Measurements from ENCODE around the gene CYB561A3.

Gene CYB561A3

DNA sequence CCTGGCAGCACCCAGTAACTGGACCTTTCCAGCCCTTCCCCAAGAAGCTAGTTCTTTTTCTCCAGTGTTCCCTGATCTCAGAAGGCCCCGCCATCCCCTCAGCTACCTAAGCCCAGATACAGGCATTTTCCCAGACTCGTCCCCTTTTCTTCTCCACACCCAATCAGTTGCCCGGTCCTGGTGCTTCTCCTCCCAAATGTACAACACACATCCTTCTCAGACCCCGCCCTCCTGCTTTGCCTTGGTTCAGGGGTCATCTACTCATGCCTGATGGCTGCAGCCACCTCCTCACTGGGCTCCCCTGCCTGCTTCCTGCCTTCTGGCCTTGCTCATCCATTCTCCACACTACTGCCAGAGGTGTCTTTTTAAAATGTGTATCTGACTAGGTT lies 22.2 kb downstream of the CYB561A3 start:
- no peak for ATAC-seq
- TF ChIP-seq, protein P1, sequence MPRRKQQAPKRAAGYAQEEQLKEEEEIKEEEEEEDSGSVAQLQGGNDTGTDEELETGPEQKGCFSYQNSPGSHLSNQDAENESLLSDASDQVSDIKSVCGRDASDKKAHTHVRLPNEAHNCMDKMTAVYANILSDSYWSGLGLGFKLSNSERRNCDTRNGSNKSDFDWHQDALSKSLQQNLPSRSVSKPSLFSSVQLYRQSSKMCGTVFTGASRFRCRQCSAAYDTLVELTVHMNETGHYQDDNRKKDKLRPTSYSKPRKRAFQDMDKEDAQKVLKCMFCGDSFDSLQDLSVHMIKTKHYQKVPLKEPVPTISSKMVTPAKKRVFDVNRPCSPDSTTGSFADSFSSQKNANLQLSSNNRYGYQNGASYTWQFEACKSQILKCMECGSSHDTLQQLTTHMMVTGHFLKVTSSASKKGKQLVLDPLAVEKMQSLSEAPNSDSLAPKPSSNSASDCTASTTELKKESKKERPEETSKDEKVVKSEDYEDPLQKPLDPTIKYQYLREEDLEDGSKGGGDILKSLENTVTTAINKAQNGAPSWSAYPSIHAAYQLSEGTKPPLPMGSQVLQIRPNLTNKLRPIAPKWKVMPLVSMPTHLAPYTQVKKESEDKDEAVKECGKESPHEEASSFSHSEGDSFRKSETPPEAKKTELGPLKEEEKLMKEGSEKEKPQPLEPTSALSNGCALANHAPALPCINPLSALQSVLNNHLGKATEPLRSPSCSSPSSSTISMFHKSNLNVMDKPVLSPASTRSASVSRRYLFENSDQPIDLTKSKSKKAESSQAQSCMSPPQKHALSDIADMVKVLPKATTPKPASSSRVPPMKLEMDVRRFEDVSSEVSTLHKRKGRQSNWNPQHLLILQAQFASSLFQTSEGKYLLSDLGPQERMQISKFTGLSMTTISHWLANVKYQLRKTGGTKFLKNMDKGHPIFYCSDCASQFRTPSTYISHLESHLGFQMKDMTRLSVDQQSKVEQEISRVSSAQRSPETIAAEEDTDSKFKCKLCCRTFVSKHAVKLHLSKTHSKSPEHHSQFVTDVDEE (CRISPR knock-in tag; IDR thresholded peaks at IDR 0.05), result no peak
- TF ChIP-seq ZFP3 (CRISPR knock-in tag; IDR thresholded peaks at IDR 0.05), result no peak
- TF ChIP-seq BACH2 (CRISPR knock-in tag; IDR thresholded peaks at IDR 0.05; ENCODE audit: borderline replicate concordance), result no peak
- no peak for TF ChIP-seq TOX (CRISPR knock-in tag; IDR thresholded peaks at IDR 0.05; ENCODE audit: borderline replicate concordance)

DNA sequence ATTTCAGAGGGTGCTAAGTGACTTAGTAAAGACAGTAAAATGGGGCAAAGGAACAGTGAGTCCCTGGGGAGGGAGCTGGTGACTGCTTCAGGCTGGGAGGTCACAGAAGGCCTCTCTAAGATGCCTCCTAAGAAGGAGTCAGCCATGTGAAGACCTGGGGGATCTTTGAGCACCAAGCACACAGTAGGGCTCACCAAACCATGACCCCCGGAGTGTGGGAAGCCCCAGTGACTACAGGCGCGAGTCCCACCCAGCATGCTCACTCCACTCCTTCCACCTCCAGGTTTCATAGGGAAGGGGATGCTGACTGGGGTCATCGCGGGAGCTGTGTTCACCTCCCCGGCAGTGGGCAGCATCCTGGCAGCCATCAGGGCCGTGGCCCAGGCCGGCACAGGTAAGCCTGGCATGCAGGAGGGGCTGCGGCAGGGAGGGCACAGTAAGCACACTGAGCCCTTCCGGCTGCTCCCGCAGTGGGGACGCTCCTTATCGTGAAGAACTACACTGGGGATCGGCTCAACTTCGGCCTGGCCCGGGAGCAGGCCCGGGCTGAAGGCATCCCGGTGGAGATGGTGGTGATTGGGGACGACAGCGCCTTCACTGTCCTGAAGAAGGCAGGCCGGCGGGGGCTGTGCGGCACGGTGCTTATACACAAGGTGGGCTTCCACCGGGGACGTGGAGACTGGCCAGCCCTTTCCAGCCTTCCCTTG lies 22.7 kb downstream of the CYB561A3 start:
- TF ChIP-seq, protein P2, sequence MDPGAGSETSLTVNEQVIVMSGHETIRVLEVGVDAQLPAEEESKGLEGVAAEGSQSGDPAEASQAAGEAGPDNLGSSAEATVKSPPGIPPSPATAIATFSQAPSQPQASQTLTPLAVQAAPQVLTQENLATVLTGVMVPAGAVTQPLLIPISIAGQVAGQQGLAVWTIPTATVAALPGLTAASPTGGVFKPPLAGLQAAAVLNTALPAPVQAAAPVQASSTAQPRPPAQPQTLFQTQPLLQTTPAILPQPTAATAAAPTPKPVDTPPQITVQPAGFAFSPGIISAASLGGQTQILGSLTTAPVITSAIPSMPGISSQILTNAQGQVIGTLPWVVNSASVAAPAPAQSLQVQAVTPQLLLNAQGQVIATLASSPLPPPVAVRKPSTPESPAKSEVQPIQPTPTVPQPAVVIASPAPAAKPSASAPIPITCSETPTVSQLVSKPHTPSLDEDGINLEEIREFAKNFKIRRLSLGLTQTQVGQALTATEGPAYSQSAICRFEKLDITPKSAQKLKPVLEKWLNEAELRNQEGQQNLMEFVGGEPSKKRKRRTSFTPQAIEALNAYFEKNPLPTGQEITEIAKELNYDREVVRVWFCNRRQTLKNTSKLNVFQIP (CRISPR knock-in tag; IDR thresholded peaks at IDR 0.05; ENCODE audit: borderline replicate concordance, low read depth), result no peak
- TF ChIP-seq, protein P1 (CRISPR knock-in tag; IDR thresholded peaks at IDR 0.05), result no peak
- TF ChIP-seq ISL1 (CRISPR knock-in tag; IDR thresholded peaks at IDR 0.05) (no peak), PPARA (CRISPR knock-in tag; IDR thresholded peaks at IDR 0.05; ENCODE audit: borderline replicate concordance) (no peak), ARNTL (CRISPR knock-in tag; IDR thresholded peaks at IDR 0.05; ENCODE audit: borderline replicate concordance, low read depth) (no peak)
- no peak for ATAC-seq

DNA sequence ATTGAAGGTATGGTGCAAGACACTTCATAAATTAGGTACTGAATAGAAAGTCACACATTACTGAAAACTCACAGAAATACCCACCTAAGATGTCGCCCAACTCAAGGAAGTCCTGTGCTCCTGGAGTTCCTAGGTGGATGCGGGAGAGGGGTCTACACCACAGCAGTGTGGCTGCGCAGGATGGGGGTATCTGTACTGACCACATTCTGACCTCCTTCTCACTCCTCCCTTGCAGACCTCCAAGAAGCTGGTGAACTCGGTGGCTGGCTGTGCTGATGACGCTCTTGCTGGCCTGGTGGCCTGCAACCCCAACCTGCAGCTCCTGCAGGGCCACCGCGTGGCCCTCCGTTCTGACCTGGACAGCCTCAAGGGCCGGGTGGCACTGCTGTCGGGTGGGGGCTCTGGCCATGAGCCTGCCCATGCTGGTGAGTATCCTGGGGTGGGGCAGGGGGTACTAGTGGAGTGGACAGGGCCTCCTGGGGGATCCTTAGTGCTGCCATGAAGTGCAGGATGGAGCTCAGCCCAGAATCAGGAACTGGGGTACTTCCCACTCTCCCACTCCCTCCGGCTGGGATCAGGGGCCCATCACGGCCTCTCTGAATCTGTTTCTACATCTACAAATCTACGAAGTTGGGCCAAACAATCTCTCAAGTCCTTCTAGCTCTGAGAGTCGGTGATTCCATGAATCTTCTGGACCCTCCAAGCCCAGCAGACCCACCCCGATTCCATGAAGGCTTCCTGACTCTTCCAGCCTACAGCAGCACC lies 23.8 kb downstream of the CYB561A3 start:
- TF ChIP-seq, protein P3, sequence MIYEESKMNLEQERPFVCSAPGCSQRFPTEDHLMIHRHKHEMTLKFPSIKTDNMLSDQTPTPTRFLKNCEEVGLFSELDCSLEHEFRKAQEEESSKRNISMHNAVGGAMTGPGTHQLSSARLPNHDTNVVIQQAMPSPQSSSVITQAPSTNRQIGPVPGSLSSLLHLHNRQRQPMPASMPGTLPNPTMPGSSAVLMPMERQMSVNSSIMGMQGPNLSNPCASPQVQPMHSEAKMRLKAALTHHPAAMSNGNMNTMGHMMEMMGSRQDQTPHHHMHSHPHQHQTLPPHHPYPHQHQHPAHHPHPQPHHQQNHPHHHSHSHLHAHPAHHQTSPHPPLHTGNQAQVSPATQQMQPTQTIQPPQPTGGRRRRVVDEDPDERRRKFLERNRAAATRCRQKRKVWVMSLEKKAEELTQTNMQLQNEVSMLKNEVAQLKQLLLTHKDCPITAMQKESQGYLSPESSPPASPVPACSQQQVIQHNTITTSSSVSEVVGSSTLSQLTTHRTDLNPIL (CRISPR knock-in tag; IDR thresholded peaks at IDR 0.05; ENCODE audit: low read depth), result no peak
- no peak for ATAC-seq

DNA sequence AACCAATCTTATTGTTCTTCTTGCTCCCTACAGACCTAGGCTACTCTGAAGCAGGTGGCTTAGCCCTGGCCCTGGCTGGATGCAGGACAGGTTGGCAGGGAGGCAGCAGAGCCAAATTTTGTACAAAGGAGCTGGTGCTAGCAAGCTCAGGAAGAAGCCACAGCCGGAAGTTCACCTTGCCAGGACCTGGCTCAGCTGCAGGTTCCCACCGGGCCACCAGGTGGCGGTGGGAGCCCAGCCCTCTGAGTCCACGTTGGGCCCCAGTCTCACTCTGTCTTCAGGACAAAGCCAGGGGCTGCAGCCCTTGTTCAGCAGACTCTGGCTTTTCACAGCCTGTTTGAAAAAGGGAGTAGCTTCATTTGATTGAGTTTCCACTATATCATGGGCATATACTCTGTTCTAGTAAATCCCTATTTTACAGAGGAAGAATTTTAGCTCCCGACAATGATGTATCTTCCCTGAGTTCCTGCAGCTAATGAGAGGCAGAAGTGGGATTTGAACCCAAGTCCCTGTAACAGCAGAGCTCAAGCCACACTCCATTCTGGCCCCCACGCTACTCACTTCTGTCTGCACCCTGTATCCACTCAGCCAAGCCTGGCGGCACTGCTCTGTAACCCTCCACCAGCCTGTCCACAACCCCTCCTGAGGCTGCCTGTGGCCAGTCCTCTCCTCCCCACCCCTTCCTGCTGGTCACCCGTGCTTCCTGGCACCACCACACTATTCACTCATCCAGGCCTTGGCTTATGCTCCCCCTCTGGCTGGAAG lies 25.3 kb downstream of the CYB561A3 start:
- no peak for TF ChIP-seq SNAI2 (CRISPR knock-in tag; IDR thresholded peaks at IDR 0.05)
- no peak for TF ChIP-seq OSR1 (CRISPR knock-in tag; IDR thresholded peaks at IDR 0.05)
- no peak for TF ChIP-seq ISL1 (CRISPR knock-in tag; IDR thresholded peaks at IDR 0.05)
- TF ChIP-seq TOX (CRISPR knock-in tag; IDR thresholded peaks at IDR 0.05; ENCODE audit: borderline replicate concordance), result no peak
- TF ChIP-seq, protein P1 (CRISPR knock-in tag; IDR thresholded peaks at IDR 0.05), result no peak
- TF ChIP-seq ARNTL (CRISPR knock-in tag; IDR thresholded peaks at IDR 0.05; ENCODE audit: borderline replicate concordance, low read depth), result no peak
- no peak for TF ChIP-seq ZNF70 (CRISPR knock-in tag; IDR thresholded peaks at IDR 0.05)
- no peak for TF ChIP-seq GLIS3 (CRISPR knock-in tag; IDR thresholded peaks at IDR 0.05)
- TF ChIP-seq, protein P3 (CRISPR knock-in tag; IDR thresholded peaks at IDR 0.05; ENCODE audit: low read depth), result no peak
- peak; percentile 73 for ATAC-seq
